Cardiac fibroblast (primary cell): ENCODE data around the gene PDE8B.
A peak's percentile ranks its signal among the peaks of the same experiment; 100 is the strongest.

Source experiments
- DNase-seq, 2 donors: peaks; one replicate each; pipeline versions ENCODE4 v3.0.0 to v3.0.0-alpha.2; 2010; ENCODE audit warnings: low read depth in 2 of 2
- H3K4me3 ChIP-seq, 2 donors: replicated peaks in 1 of 2; 1 replicate in 1 of 2; 2 replicates in 1 of 2; pipeline ENCODE4 v1.5.1; 2011; ENCODE audit warnings: low read depth in 2 of 2, low read length in 2 of 2, mild to moderate bottlenecking in 2 of 2, moderate library complexity in 1 of 2
- CTCF ChIP-seq: IDR thresholded peaks from one replicate; pipeline ENCODE4 v1.5.1; 2011; ENCODE audit warnings: low read depth, mild to moderate bottlenecking, low read length, inconsistent platforms

PDE8B gene

DNA sequence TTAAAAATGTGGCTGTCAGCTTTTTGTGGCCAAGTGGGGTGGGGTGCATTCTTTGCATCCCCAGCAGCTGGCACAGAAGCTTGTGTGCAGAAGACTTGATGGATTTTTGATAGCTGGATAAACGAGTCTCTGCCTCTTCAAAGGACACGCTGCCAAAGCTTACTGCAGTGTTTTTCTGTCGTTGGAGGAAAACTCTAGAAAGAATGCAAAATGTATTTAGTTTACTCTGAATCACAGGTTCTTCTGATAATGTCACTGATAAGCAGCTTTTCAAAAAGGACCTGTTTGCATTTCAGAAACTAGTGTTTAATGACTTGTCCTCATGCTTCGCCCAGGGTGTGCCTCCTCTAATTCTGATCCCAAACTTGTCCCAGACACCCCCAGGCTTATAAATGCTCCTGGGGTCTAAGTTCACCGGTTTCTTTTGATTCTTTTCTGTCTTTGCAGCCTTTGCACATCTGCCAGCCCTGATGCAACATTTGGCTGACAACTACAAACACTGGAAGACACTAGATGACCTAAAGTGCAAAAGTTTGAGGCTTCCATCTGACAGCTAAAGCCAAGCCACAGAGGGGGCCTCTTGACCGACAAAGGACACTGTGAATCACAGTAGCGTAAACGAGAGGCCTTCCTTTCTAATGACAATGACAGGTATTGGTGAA, 215.6 kb downstream of the PDE8B start:
- TF ChIP-seq CTCF: no peak
- no peak overlapping the region for H3K4me3 ChIP-seq
- DNase-seq: peak in 1 of 2 donors; percentile 13

DNA sequence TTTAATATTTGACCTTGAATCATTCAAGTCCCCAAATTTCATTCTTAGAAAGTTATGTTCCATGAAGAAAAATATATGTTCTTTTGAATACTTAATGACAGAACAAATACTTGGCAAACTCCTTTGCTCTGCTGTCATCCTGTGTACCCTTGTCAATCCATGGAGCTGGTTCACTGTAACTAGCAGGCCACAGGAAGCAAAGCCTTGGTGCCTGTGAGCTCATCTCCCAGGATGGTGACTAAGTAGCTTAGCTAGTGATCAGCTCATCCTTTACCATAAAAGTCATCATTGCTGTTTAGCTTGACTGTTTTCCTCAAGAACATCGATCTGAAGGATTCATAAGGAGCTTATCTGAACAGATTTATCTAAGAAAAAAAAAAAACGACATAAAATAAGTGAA, 216.2 kb downstream of the PDE8B start:
- DNase-seq: peak in 1 of 2 donors; percentile 78
- TF ChIP-seq CTCF: no peak
- H3K4me3 ChIP-seq: no peak overlapping the region

- no peak for TF ChIP-seq CTCF
- no peak overlapping the region for H3K4me3 ChIP-seq
- DNase-seq: peak in 1 of 2 donors; percentile 14
Observed at GRCh38 chr5:77427998-77428397, 217.5 kb downstream of the PDE8B start.

- no peak for TF ChIP-seq CTCF
- no peak for DNase-seq
- no peak overlapping the region for H3K4me3 ChIP-seq
Observed at GRCh38 chr5:77428526-77428925, 218.0 kb downstream of the PDE8B start.

GRCh38 chr5:77430726-77431125, 220.2 kb downstream of the PDE8B start:
- H3K4me3 ChIP-seq: no peak overlapping the region
- DNase-seq: no peak
- TF ChIP-seq CTCF: no peak

DNA sequence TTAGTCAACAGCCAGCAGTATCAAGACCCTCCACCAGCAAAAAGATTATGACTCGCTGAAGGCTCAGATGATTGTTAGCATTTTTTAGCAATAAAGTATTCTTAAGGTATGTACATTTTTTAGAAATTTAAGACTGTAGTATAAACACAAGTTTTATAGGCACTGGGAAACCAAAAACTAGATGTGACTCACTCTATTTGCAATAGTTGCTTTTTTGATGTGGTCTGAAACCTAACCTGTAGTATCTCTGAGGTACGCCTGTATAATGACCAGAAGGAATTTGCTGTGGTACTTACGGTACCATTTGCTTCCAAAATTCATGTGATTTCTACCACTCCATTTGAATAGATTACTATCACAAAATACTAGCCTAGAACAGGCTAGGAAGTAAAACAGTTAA, 220.8 kb downstream of the PDE8B start:
- no peak for DNase-seq
- H3K4me3 ChIP-seq: no peak overlapping the region
- TF ChIP-seq CTCF: no peak

DNA sequence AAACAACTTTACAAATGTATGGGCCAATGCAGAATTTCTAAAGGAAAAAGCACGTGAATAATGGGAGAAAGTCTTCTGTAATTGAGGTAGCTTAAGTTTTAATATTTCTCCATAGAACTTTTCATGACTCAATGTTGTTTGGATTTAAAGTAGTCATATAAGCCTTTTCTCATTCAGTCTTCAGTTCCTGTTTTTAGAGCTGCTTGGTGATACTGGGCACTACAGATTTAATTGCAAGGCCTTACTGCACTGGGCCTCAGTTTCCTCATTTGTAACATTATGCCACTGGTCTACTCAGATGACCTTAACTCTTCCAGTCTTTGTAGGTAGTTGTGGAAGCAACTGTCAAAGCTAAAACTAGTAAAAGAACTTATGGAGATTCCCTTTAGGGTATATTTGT, 221.2 kb downstream of the PDE8B start:
- H3K4me3 ChIP-seq: no peak overlapping the region
- TF ChIP-seq CTCF: no peak
- no peak for DNase-seq
